ENCODE measurements around the gene PRKAA2. TPM values are rescaled to one million over a fixed set of nuclear protein-coding genes. Genes with fewer than 3 reads are reported as not detected.

PRKAA2 gene
- total and polyA plus RNA-seq, 8 donors, result 0.93 to 15.4 (median 5.8) TPM

DNA sequence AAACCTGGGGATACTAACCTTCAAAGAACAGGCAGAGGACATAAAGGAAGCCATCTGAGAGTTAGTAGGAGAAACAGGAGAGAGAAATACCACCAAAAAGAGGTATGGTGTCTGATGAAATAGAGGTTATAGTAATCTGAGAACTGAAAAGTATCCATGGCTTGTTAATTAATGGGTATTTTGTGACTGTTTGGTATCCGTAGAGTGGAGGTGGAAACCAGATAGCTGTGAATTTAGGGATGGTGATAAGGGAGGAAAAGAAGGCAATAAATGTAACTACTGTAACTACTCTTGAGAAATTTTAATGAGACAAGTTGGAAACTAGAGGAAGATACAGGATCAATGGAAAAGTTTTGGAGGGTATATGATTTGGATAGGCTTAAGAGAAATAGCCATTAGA is 27.5 kb downstream of the PRKAA2 start:
- intact Hi-C loops (cut with DNase I; ENCODE audit: low total_unique reads), result no loop called here
- WGBS, 5 donors, result 0 to 85% (median 40%) methylated on average over 1 of the region's 1 CpG
- Histone ChIP-seq H3K4me1 (peaks cover 0 to 7% (median 3%) of the 10 kb centered on the region in 4 donors), H3K36me3 (no peaks in the 10 kb centered on the region), H3K4me3 (no peak overlapping the region), H3K9me3 (no peaks in the 10 kb centered on the region), H3K27ac (no peak overlapping the region), H3K27me3 (no peaks in the 10 kb centered on the region)
- TF ChIP-seq EP300 (IDR thresholded peaks at IDR 0.05), result no peak
- no peak for TF ChIP-seq POLR2A (IDR thresholded peaks at IDR 0.05)
- no peak for TF ChIP-seq POLR2AphosphoS5 (IDR thresholded peaks at IDR 0.05)
- TF ChIP-seq, protein P1, sequence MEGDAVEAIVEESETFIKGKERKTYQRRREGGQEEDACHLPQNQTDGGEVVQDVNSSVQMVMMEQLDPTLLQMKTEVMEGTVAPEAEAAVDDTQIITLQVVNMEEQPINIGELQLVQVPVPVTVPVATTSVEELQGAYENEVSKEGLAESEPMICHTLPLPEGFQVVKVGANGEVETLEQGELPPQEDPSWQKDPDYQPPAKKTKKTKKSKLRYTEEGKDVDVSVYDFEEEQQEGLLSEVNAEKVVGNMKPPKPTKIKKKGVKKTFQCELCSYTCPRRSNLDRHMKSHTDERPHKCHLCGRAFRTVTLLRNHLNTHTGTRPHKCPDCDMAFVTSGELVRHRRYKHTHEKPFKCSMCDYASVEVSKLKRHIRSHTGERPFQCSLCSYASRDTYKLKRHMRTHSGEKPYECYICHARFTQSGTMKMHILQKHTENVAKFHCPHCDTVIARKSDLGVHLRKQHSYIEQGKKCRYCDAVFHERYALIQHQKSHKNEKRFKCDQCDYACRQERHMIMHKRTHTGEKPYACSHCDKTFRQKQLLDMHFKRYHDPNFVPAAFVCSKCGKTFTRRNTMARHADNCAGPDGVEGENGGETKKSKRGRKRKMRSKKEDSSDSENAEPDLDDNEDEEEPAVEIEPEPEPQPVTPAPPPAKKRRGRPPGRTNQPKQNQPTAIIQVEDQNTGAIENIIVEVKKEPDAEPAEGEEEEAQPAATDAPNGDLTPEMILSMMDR (IDR thresholded peaks at IDR 0.05), result no peak
- no peak for DNase-seq

DNA sequence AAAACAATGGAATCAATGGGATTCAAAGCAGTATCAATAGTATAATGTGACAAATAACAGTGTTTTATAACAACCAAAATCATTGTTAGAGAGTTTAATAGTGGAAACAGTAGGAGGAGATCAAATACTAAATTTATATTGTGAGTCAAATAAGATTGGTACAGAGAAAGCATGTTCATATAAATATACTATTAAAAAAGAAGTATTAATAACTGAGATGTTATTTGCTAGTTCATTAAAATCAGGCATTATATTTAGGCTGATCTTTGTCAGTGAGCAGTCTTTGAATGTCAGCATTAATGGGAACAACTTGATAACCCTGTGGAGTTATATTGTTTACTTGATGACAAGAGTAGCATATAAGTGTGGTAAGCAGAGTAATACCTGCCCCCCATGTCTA is 30.6 kb downstream of the PRKAA2 start:
- no peak for DNase-seq
- Histone ChIP-seq H3K27ac (no peak overlapping the region), H3K9me3 (no peaks in the 10 kb centered on the region), H3K4me1 (peaks cover 0 to 7% (median 3%) of the 10 kb centered on the region in 4 donors), H3K27me3 (no peaks in the 10 kb centered on the region), H3K4me3 (no peak overlapping the region), H3K36me3 (no peaks in the 10 kb centered on the region)
- intact Hi-C loops (cut with DNase I; ENCODE audit: low total_unique reads), result no loop called here
- no peak for TF ChIP-seq POLR2A (IDR thresholded peaks at IDR 0.05)
- no peak for TF ChIP-seq EP300 (IDR thresholded peaks at IDR 0.05)
- TF ChIP-seq, protein P1 (IDR thresholded peaks at IDR 0.05), result no peak
- no peak for TF ChIP-seq POLR2AphosphoS5 (IDR thresholded peaks at IDR 0.05)

DNA sequence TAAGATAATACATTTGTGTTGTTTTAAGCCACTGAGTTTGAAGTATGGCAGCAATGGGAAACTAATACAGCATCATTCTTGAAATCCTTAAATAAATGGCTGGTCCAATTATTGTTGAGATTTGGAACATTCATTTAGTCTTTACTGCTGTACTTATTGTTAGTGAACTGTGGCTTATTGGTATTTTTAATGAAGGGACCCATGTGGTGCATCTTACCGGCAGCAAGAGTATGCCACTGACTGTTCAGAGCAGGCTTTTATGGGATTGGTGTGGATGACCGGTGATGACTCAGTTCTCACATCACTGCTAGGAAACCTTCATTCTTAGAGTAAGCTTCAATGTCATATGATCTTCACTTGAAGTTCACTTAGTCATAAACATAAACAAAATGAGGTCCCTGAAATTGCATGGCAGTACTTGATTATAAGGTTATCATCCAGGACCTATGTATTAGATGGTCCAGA is 31.5 kb downstream of the PRKAA2 start:
- Histone ChIP-seq H3K27ac (no peak overlapping the region), H3K4me3 (no peak overlapping the region), H3K9me3 (no peaks in the 10 kb centered on the region), H3K4me1 (peaks cover 0 to 7% (median 3%) of the 10 kb centered on the region in 4 donors), H3K27me3 (no peaks in the 10 kb centered on the region), H3K36me3 (no peaks in the 10 kb centered on the region)
- no peak for TF ChIP-seq POLR2AphosphoS5 (IDR thresholded peaks at IDR 0.05)
- TF ChIP-seq, protein P1 (IDR thresholded peaks at IDR 0.05), result no peak
- TF ChIP-seq EP300 (IDR thresholded peaks at IDR 0.05), result no peak
- TF ChIP-seq POLR2A (IDR thresholded peaks at IDR 0.05), result no peak
- intact Hi-C loops (cut with DNase I; ENCODE audit: low total_unique reads), result no loop called here
- no peak for DNase-seq
- 43 to 94% (median 73%) methylated on average over 2 of the region's 2 CpGs for WGBS, 5 donors

DNA sequence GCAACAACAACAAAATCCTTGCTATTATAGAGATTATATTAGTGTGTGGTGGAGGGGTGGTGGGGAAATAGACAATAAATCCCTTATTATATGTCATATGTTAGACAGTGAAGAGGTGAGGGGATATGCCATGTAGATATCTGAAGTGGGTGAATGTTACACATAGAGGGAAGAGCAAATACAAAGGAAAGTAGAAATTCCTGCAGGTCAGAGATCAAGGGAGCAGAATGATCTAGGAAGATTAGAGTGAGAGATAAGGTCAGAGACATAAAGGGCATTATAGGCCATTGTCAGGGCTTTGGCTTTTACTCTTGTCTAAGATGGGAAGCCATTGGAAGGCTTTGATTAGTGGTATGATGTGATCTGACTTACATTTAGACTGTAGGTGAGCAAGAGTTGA is 38.5 kb downstream of the PRKAA2 start:
- TF ChIP-seq EP300 (IDR thresholded peaks at IDR 0.05) (no peak), POLR2AphosphoS5 (IDR thresholded peaks at IDR 0.05) (no peak), POLR2A (IDR thresholded peaks at IDR 0.05) (no peak)
- TF ChIP-seq, protein P1 (IDR thresholded peaks at IDR 0.05), result no peak
- Histone ChIP-seq H3K4me1 (no peaks in the 10 kb centered on the region), H3K4me3 (no peak overlapping the region), H3K27me3 (no peaks in the 10 kb centered on the region), H3K36me3 (no peaks in the 10 kb centered on the region), H3K27ac (no peak overlapping the region), H3K9me3 (no peaks in the 10 kb centered on the region)
- intact Hi-C loops (cut with DNase I; ENCODE audit: low total_unique reads), result no loop called here
- DNase-seq, result no peak
